ENCODE results near the gene ZBTB7B.
"Not testable (repeated sequence)": the region's sequence is repeated elsewhere in the genome, so short reads cannot be mapped to it uniquely, and the experiment has no call there.

Gene ZBTB7B

DNA sequence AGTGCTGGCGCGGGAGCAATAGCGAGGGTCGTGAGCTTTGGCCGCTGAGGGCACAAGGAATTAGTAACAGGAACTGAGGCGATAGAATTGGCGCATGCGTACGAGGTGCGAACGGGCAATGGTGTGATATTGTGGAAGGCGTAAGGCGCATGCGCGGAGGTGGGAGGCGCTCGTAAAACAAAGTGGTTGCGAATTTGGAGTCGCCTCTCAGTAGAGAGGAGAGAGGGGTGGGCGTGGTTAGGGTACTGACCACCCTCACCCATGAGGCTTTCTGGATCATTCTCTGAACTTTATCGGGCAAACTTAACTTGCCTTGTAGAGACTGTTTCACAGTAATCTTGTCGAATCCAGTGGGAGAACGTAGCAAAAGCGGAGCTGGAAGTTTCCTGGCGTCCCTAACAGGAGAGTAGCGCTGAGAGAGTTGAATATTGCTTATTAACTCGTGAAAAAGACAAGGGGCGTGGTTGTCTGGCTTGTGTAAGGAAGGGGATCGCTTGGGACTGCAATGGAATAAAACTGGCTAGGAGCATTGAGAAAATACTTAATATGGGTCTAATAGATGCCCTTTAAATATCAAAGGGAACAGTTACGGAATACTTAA lies 27.7 kb upstream of the ZBTB7B start:
- Histone ChIP-seq H3K27ac (ENCODE audit: low read depth, low read length, poor library complexity, severe bottlenecking) (peak overlapping the region; percentile 88), H3K9ac (ENCODE audit: low read length) (peak overlapping the region; percentile 86), H3K4me1 (ENCODE audit: insufficient read depth, low read length, severe bottlenecking) (peaks cover 57% of the 10 kb centered on the region), H2AFZ (ENCODE audit: low read length) (no peak overlapping the region), H3K9me3 (ENCODE audit: low read length) (no peaks in the 10 kb centered on the region), H3K79me2 (ENCODE audit: insufficient read depth, low read length) (peaks cover 28% of the 10 kb centered on the region), H3K27me3 (ENCODE audit: insufficient read depth, low read length) (no peaks in the 10 kb centered on the region), H3K36me3 (ENCODE audit: insufficient read depth, low read length) (peaks cover 22% of the 10 kb centered on the region), H4K20me1 (ENCODE audit: insufficient read depth, low read length) (no peaks in the 10 kb centered on the region), H3F3A (ENCODE audit: insufficient read depth, low read length) (0 out of 2 replicates have a peak, but pooled peaks cover 4% of the 10 kb centered on the region), H3K9me2 (ENCODE audit: low read depth, low read length) (no peaks in the 10 kb centered on the region), H3K4me2 (ENCODE audit: low read length) (peak overlapping the region; percentile 91), H3K4me3 (ENCODE audit: low read depth, low read length, poor library complexity, severe bottlenecking) (peak overlapping the region; percentile 79)
- TF ChIP-seq EZH2 (IDR thresholded peaks at IDR 0.05; ENCODE audit: borderline replicate concordance, low read length): no peak
- TF ChIP-seq, protein P1, sequence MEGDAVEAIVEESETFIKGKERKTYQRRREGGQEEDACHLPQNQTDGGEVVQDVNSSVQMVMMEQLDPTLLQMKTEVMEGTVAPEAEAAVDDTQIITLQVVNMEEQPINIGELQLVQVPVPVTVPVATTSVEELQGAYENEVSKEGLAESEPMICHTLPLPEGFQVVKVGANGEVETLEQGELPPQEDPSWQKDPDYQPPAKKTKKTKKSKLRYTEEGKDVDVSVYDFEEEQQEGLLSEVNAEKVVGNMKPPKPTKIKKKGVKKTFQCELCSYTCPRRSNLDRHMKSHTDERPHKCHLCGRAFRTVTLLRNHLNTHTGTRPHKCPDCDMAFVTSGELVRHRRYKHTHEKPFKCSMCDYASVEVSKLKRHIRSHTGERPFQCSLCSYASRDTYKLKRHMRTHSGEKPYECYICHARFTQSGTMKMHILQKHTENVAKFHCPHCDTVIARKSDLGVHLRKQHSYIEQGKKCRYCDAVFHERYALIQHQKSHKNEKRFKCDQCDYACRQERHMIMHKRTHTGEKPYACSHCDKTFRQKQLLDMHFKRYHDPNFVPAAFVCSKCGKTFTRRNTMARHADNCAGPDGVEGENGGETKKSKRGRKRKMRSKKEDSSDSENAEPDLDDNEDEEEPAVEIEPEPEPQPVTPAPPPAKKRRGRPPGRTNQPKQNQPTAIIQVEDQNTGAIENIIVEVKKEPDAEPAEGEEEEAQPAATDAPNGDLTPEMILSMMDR (IDR thresholded peaks at IDR 0.05; ENCODE audit: low read length): no peak

DNA sequence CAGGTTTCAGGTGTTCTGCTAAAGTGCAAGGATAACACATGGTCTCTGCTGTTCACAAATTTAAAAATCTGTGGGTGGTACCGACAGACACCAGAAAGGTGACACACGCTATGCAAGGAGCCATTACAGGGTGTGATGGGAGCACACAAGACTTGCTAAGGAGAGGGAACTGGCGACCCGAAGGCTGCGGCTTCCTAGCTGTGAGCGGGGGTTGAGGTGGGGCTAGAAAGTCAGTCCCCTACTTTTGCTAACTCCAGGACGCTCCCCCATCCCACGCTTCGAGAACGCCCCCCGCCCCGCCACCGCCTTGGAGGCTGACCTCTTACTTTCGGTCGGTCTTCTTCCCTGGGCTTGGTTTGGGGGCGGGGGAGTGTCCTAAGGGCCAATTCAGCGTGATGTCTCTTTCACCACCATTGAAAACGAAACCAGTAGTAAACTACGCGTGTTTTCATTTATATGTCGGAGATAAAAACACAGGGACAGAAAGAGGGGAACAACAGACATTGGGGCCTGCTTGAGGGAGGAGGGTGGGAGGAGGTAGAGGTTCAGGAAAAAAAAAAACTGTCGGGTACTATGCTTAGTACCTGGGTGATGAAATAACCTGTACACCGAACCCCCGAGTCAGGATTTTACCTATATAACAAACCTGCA lies 27.1 kb upstream of the ZBTB7B start:
- Histone ChIP-seq H3K9ac (ENCODE audit: low read length) (peak overlapping the region; percentile 86), H4K20me1 (ENCODE audit: insufficient read depth, low read length) (no peaks in the 10 kb centered on the region), H3K4me3 (ENCODE audit: low read depth, low read length, poor library complexity, severe bottlenecking) (peak overlapping the region; percentile 79), H3K27ac (ENCODE audit: low read depth, low read length, poor library complexity, severe bottlenecking) (peak overlapping the region; percentile 88), H3K36me3 (ENCODE audit: insufficient read depth, low read length) (peaks cover 27% of the 10 kb centered on the region), H3K4me2 (ENCODE audit: low read length) (peak overlapping the region; percentile 91), H3K27me3 (ENCODE audit: insufficient read depth, low read length) (no peaks in the 10 kb centered on the region), H3F3A (ENCODE audit: insufficient read depth, low read length) (0 out of 2 replicates have a peak, but pooled peaks cover 4% of the 10 kb centered on the region), H2AFZ (ENCODE audit: low read length) (no peak overlapping the region), H3K9me2 (ENCODE audit: low read depth, low read length) (no peaks in the 10 kb centered on the region), H3K4me1 (ENCODE audit: insufficient read depth, low read length, severe bottlenecking) (peaks cover 50% of the 10 kb centered on the region), H3K79me2 (ENCODE audit: insufficient read depth, low read length) (peaks cover 28% of the 10 kb centered on the region), H3K9me3 (ENCODE audit: low read length) (no peaks in the 10 kb centered on the region)
- TF ChIP-seq, protein P1 (IDR thresholded peaks at IDR 0.05; ENCODE audit: low read length): no peak
- TF ChIP-seq EZH2 (IDR thresholded peaks at IDR 0.05; ENCODE audit: borderline replicate concordance, low read length): no peak

DNA sequence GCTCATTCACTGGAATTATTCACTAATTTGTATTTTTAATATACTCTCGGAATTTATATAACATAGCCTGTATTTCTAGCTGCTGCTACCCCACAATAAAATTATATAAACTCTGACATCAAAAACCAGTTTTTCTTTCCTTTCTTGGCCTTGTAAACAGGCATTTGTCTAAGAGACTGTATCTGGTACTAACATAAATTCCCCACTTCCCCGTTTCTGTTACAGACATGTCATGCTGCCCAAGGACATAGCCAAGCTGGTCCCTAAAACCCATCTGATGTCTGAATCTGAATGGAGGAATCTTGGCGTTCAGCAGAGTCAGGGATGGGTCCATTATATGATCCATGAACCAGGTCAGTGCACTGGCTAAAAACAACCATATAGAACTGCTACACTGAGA lies 24.8 kb upstream of the ZBTB7B start:
- not testable (repeated sequence) for H4K20me1 ChIP-seq (ENCODE audit: insufficient read depth, low read length); H3F3A ChIP-seq (ENCODE audit: insufficient read depth, low read length); H3K4me2 ChIP-seq (ENCODE audit: low read length); H3K9me3 ChIP-seq (ENCODE audit: low read length); H3K4me3 ChIP-seq (ENCODE audit: low read depth, low read length, poor library complexity, severe bottlenecking); H2AFZ ChIP-seq (ENCODE audit: low read length); H3K9ac ChIP-seq (ENCODE audit: low read length); H3K27me3 ChIP-seq (ENCODE audit: insufficient read depth, low read length); H3K9me2 ChIP-seq (ENCODE audit: low read depth, low read length)
- H3K36me3 ChIP-seq (ENCODE audit: insufficient read depth, low read length): peaks cover 35% of the 10 kb centered on the region
- H3K79me2 ChIP-seq (ENCODE audit: insufficient read depth, low read length): peaks cover 28% of the 10 kb centered on the region
- peaks cover 39% of the 10 kb centered on the region for H3K4me1 ChIP-seq (ENCODE audit: insufficient read depth, low read length, severe bottlenecking)
- peak overlapping the region; percentile 29 for H3K27ac ChIP-seq (ENCODE audit: low read depth, low read length, poor library complexity, severe bottlenecking)
